ENCODE data around the gene ASPSCR1. TPM values are rescaled to one million over a fixed set of nuclear protein-coding genes. Genes with fewer than 3 reads are reported as not detected.

The ASPSCR1 gene
- total RNA-seq, 1 donor from 2014 or later = 45.9 TPM

GRCh38 chr17:81947189-81947588, 30.2 kb upstream of the ASPSCR1 start, which contains the start of gene MYADML2:
TSS of gene MYADML2 (minus strand) at chr17:81947233. CDS start at chr17:81941741, 5,492 bp downstream.
- no peak for DNase-seq (ENCODE audit: extremely low spot score, unreplicated experiment)
- Mint-ChIP-seq H3K27me3 (ENCODE audit: unreplicated experiment) (peaks cover 8% of the 10 kb centered on the region), H3K27ac (ENCODE audit: unreplicated experiment) (no peak within 1 kb of the TSS), H3K4me1 (ENCODE audit: unreplicated experiment) (no peaks in the 10 kb centered on the region), H3K4me3 (ENCODE audit: unreplicated experiment) (no peak within 1 kb of the TSS), H3K9me3 (ENCODE audit: unreplicated experiment) (no peaks in the 10 kb centered on the region), H3K36me3 (ENCODE audit: unreplicated experiment) (no peaks in the 10 kb centered on the region)
- TF ChIP-seq, protein P1, sequence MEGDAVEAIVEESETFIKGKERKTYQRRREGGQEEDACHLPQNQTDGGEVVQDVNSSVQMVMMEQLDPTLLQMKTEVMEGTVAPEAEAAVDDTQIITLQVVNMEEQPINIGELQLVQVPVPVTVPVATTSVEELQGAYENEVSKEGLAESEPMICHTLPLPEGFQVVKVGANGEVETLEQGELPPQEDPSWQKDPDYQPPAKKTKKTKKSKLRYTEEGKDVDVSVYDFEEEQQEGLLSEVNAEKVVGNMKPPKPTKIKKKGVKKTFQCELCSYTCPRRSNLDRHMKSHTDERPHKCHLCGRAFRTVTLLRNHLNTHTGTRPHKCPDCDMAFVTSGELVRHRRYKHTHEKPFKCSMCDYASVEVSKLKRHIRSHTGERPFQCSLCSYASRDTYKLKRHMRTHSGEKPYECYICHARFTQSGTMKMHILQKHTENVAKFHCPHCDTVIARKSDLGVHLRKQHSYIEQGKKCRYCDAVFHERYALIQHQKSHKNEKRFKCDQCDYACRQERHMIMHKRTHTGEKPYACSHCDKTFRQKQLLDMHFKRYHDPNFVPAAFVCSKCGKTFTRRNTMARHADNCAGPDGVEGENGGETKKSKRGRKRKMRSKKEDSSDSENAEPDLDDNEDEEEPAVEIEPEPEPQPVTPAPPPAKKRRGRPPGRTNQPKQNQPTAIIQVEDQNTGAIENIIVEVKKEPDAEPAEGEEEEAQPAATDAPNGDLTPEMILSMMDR (IDR thresholded peaks at IDR 0.05) = no peak

GRCh38 chr17:81948635-81949378, 28.6 kb upstream of the ASPSCR1 start:
- no peaks in the 10 kb centered on the region for H3K9me3 Mint-ChIP-seq (ENCODE audit: unreplicated experiment)
- H3K27me3 Mint-ChIP-seq (ENCODE audit: unreplicated experiment) = peaks cover 6% of the 10 kb centered on the region
- H3K36me3 Mint-ChIP-seq (ENCODE audit: unreplicated experiment) = no peaks in the 10 kb centered on the region
- TF ChIP-seq, protein P1 (IDR thresholded peaks at IDR 0.05) = no peak
- no peak overlapping the region for H3K4me3 Mint-ChIP-seq (ENCODE audit: unreplicated experiment)
- no peak for DNase-seq (ENCODE audit: extremely low spot score, unreplicated experiment)
- H3K27ac Mint-ChIP-seq (ENCODE audit: unreplicated experiment) = no peak overlapping the region
- no peaks in the 10 kb centered on the region for H3K4me1 Mint-ChIP-seq (ENCODE audit: unreplicated experiment)

DNA sequence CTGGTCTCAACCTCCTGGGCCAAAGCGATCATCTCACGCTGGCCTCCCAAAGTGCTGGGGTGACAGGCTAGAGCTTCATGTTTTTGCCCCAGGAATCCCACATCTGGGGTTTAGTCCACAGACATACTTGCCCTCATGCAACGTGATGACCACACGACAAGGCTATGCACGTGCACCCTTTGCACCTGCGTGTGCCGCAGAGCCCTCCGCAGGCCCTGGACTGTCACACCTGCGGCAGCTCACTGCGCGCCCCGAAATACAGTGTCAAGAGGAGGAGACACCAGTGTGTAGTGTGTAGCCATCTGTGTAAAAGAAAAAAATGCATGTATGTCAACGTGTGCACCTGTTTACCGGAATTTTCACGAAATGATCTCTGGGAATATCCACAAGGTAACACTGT, 26.9 kb upstream of the ASPSCR1 start:
- no peaks in the 10 kb centered on the region for H3K36me3 Mint-ChIP-seq (ENCODE audit: unreplicated experiment)
- H3K9me3 Mint-ChIP-seq (ENCODE audit: unreplicated experiment) = no peaks in the 10 kb centered on the region
- peaks cover 6% of the 10 kb centered on the region for H3K27me3 Mint-ChIP-seq (ENCODE audit: unreplicated experiment)
- TF ChIP-seq, protein P1 (IDR thresholded peaks at IDR 0.05) = no peak
- no peaks in the 10 kb centered on the region for H3K4me1 Mint-ChIP-seq (ENCODE audit: unreplicated experiment)
- H3K4me3 Mint-ChIP-seq (ENCODE audit: unreplicated experiment) = no peak overlapping the region
- H3K27ac Mint-ChIP-seq (ENCODE audit: unreplicated experiment) = no peak overlapping the region
- DNase-seq (ENCODE audit: extremely low spot score, unreplicated experiment) = no peak

DNA sequence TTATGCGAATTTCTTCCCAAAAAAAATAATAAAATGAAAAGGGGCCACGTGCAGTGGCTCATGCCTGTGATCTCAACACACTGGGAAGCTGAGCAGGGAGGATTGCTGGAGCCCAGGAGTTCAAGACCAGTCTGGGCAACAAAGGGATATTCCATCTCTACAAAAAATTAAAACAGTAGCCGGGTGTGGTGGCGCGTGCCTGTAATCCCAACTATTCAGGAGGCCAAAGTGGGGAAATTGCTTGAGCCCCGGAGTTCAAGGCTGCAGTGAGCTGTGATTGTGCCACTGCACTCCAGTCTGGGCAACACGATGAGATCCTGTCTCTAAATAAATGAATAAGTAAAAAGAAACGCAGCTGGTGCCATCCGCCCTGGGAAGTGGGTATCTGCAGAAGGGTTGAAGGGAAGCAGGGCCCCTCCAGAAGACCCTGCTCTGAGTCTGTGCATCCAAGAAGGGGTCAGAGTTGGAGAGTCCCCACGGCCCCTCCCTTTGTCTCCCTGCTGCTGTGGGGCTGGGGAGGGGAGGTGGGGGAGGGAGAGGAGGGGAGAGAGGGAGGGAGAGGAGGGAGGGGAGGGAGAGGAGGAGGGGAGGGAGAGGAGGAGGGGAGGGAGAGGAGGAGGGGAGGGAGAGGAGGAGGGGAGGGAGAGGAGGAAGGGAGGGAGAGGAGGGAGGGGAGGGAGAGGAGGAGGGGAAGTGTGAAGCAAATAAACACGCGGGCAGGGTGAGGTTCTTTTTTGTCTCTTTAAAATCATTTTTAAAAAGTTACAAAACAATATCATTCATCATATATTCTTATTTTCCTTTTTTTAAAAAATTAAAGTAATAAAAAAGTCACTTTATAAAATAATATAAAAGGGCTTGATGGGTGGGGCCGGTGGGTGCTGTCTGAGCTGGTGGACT, 25.4 kb upstream of the ASPSCR1 start:
- TF ChIP-seq, protein P1 (IDR thresholded peaks at IDR 0.05) = no peak
- Mint-ChIP-seq H3K4me1 (ENCODE audit: unreplicated experiment) (no peaks in the 10 kb centered on the region), H3K27ac (ENCODE audit: unreplicated experiment) (no peak overlapping the region), H3K36me3 (ENCODE audit: unreplicated experiment) (no peaks in the 10 kb centered on the region), H3K27me3 (ENCODE audit: unreplicated experiment) (peaks cover 5% of the 10 kb centered on the region), H3K4me3 (ENCODE audit: unreplicated experiment) (no peak overlapping the region), H3K9me3 (ENCODE audit: unreplicated experiment) (no peaks in the 10 kb centered on the region)
- no peak for DNase-seq (ENCODE audit: extremely low spot score, unreplicated experiment)

DNA sequence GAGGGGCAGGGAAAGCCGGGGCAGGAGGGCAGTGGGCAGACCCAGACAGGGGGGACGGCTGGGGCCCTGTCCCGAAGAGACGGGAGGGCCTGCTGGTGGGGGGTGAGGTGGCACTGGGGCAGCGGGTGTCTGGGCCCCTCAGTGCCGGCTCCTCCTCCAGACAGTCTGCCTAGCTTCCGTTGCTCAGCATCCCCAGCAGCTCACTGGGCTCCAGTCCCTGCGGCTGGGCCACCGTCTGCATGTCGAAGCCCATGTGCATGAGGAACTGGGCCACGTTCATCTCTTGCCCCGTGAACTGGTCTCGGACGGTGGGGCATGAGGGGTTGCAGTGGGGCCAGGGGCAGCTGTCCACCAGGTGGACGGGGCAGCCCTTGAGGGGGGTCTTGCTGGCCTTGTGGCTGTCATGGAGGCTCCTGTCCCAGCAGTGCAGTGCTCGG, 24.6 kb upstream of the ASPSCR1 start:
- no peaks in the 10 kb centered on the region for H3K9me3 Mint-ChIP-seq (ENCODE audit: unreplicated experiment)
- no peaks in the 10 kb centered on the region for H3K4me1 Mint-ChIP-seq (ENCODE audit: unreplicated experiment)
- DNase-seq (ENCODE audit: extremely low spot score, unreplicated experiment) = no peak
- no peaks in the 10 kb centered on the region for H3K36me3 Mint-ChIP-seq (ENCODE audit: unreplicated experiment)
- H3K27me3 Mint-ChIP-seq (ENCODE audit: unreplicated experiment) = peaks cover 8% of the 10 kb centered on the region
- TF ChIP-seq, protein P1 (IDR thresholded peaks at IDR 0.05) = no peak
- H3K27ac Mint-ChIP-seq (ENCODE audit: unreplicated experiment) = no peak overlapping the region
- no peak overlapping the region for H3K4me3 Mint-ChIP-seq (ENCODE audit: unreplicated experiment)

Measured in osteocyte (in vitro differentiated cells).